ENCODE data around the gene ELOVL6. TPM values are rescaled to one million over a fixed set of nuclear protein-coding genes. Genes with fewer than 3 reads are reported as not detected.
"Not testable (repeated sequence)": the region's sequence is repeated elsewhere in the genome, so short reads cannot be mapped to it uniquely, and the experiment has no call there.

The ELOVL6 gene
- total RNA-seq, 8 experiments from 2014 or later: 10.3 to 60.3 (median 28.4) TPM

GRCh38 chr4:110193822-110194761 lies 4.3 kb downstream of the ELOVL6 start:
- H3K4me3 ChIP-seq: peak overlapping the region in 4 of 5 donors; percentile 14 to 20 (median 17)
- 0 to 100% (median 31%) methylated on average over 1 to 8 of the region's 8 CpGs; no CpG with 5 or more reads in 1 of the 10 experiments for WGBS, 10 experiments
- peaks cover 26 to 29% of the 10 kb centered on the region in 2 donors for H3K4me1 ChIP-seq (replicated peaks in 1 of 2)
- peak; percentile 50 to 77 (median 69) for ATAC-seq (replicated peaks in 6 of 8)
- peak overlapping the region; percentile 74 to 79 for H3K27ac ChIP-seq
- in situ Hi-C loops (cut with MboI; ENCODE audit: low pct_unique_long_range_greater_than_20kb in 2 of 9, low sequenced_read_pairs in 9 of 9, unreplicated experiment in 9 of 9): no loop called here

GRCh38 chr4:110193287-110193686 lies 5.1 kb downstream of the ELOVL6 start:
- Histone ChIP-seq H3K4me3 (peak overlapping the region in 4 of 5 donors; percentile 1 to 9 (median 4)), H3K27ac (peak overlapping the region; percentile 74 to 76), H3K4me1 (replicated peaks in 1 of 2) (peaks cover 26 to 29% of the 10 kb centered on the region in 2 donors)
- 24 to 100% (median 43%) methylated on average over 1 to 7 of the region's 7 CpGs; no CpG with 5 or more reads in 3 of the 10 experiments for WGBS, 10 experiments
- in situ Hi-C loops (cut with MboI; ENCODE audit: low pct_unique_long_range_greater_than_20kb in 2 of 9, low sequenced_read_pairs in 9 of 9, unreplicated experiment in 9 of 9); ATAC-seq (replicated peaks in 6 of 8): not testable (repeated sequence)

GRCh38 chr4:110190249-110190648 lies 8.2 kb downstream of the ELOVL6 start:
- in situ Hi-C loops (cut with MboI; ENCODE audit: low pct_unique_long_range_greater_than_20kb in 2 of 9, low sequenced_read_pairs in 9 of 9, unreplicated experiment in 9 of 9): no loop called here
- Histone ChIP-seq H3K4me1 (replicated peaks in 1 of 2) (peaks cover 23% of the 10 kb centered on the region in 2 donors), H3K4me3 (no peak overlapping the region), H3K27ac (no peak overlapping the region)
- WGBS, 10 experiments: 62 to 100% (median 100%) methylated on average over 1 to 5 of the region's 5 CpGs; no CpG with 5 or more reads in 1 of the 10 experiments
- ATAC-seq (replicated peaks in 6 of 8): no peak

- peaks cover 11 to 15% of the 10 kb centered on the region in 2 donors for H3K4me1 ChIP-seq (replicated peaks in 1 of 2)
- ATAC-seq (replicated peaks in 6 of 8): no peak
- no peak overlapping the region for H3K4me3 ChIP-seq
- in situ Hi-C loops (cut with MboI; ENCODE audit: low pct_unique_long_range_greater_than_20kb in 2 of 9, low sequenced_read_pairs in 9 of 9, unreplicated experiment in 9 of 9): no loop called here
- no peak overlapping the region for H3K27ac ChIP-seq
- WGBS, 10 experiments: 22 to 100% (median 67%) methylated on average over 1 of the region's 1 CpG; no CpG with 5 or more reads in 3 of the 10 experiments
Measured at GRCh38 chr4:110188113-110188512, 10.3 kb downstream of the ELOVL6 start.

- 0 to 90% (median 55%) methylated on average over 1 of the region's 1 CpG; no CpG with 5 or more reads in 4 of the 10 experiments for WGBS, 10 experiments
- Histone ChIP-seq H3K4me3 (no peak overlapping the region), H3K27ac (no peak overlapping the region), H3K4me1 (replicated peaks in 1 of 2) (peaks cover 5 to 11% of the 10 kb centered on the region in 2 donors)
- peak in 5 of 8 experiments; percentile 10 to 39 (median 19) for ATAC-seq (replicated peaks in 6 of 8)
- in situ Hi-C loops (cut with MboI; ENCODE audit: low pct_unique_long_range_greater_than_20kb in 2 of 9, low sequenced_read_pairs in 9 of 9, unreplicated experiment in 9 of 9): no loop called here
Measured at GRCh38 chr4:110184791-110185155, 13.6 kb downstream of the ELOVL6 start.

- 0 to 100% (median 49%) methylated on average over 1 to 4 of the region's 4 CpGs for WGBS, 10 experiments
- in situ Hi-C loops (cut with MboI; ENCODE audit: low pct_unique_long_range_greater_than_20kb in 2 of 9, low sequenced_read_pairs in 9 of 9, unreplicated experiment in 9 of 9): no loop called here
- peaks cover 5 to 11% of the 10 kb centered on the region in 2 donors for H3K4me1 ChIP-seq (replicated peaks in 1 of 2)
- H3K27ac ChIP-seq: no peak overlapping the region
- ATAC-seq (replicated peaks in 6 of 8): peak in 6 of 8 experiments; percentile 4 to 52 (median 22)
- H3K4me3 ChIP-seq: no peak overlapping the region
Measured at GRCh38 chr4:110184140-110184790, 14.2 kb downstream of the ELOVL6 start.

GRCh38 chr4:110183643-110184042 lies 14.8 kb downstream of the ELOVL6 start:
- 0 to 59% (median 36%) methylated on average over 1 to 5 of the region's 5 CpGs; no CpG with 5 or more reads in 1 of the 10 experiments for WGBS, 10 experiments
- H3K4me1 ChIP-seq (replicated peaks in 1 of 2): peaks cover 5 to 11% of the 10 kb centered on the region in 2 donors
- H3K4me3 ChIP-seq: no peak overlapping the region
- in situ Hi-C loops (cut with MboI; ENCODE audit: low pct_unique_long_range_greater_than_20kb in 2 of 9, low sequenced_read_pairs in 9 of 9, unreplicated experiment in 9 of 9): no loop called here
- peak in 7 of 8 experiments; percentile 34 to 89 (median 68) for ATAC-seq (replicated peaks in 6 of 8)
- no peak overlapping the region for H3K27ac ChIP-seq

GRCh38 chr4:110183058-110183457 lies 15.4 kb downstream of the ELOVL6 start:
- peaks cover 5 to 11% of the 10 kb centered on the region in 2 donors for H3K4me1 ChIP-seq (replicated peaks in 1 of 2)
- in situ Hi-C loops (cut with MboI; ENCODE audit: low pct_unique_long_range_greater_than_20kb in 2 of 9, low sequenced_read_pairs in 9 of 9, unreplicated experiment in 9 of 9): no loop called here
- ATAC-seq (replicated peaks in 6 of 8): no peak
- WGBS, 10 experiments: 83 to 100% (median 98%) methylated on average over 1 to 5 of the region's 5 CpGs
- no peak overlapping the region for H3K27ac ChIP-seq
- H3K4me3 ChIP-seq: no peak overlapping the region

GRCh38 chr4:110181890-110182289 lies 16.5 kb downstream of the ELOVL6 start:
- in situ Hi-C loops (cut with MboI; ENCODE audit: low pct_unique_long_range_greater_than_20kb in 2 of 9, low sequenced_read_pairs in 9 of 9, unreplicated experiment in 9 of 9): no loop called here
- WGBS, 10 experiments: 93 to 100% (median 96%) methylated on average over 1 to 3 of the region's 3 CpGs; no CpG with 5 or more reads in 2 of the 10 experiments
- Histone ChIP-seq H3K4me1 (replicated peaks in 1 of 2) (peaks cover 5 to 11% of the 10 kb centered on the region in 2 donors), H3K4me3 (no peak overlapping the region), H3K27ac (no peak overlapping the region)
- ATAC-seq (replicated peaks in 6 of 8): no peak

GRCh38 chr4:110175634-110176033 lies 22.8 kb downstream of the ELOVL6 start:
- H3K4me1 ChIP-seq (replicated peaks in 1 of 2): no peaks in the 10 kb centered on the region
- in situ Hi-C loops (cut with MboI; ENCODE audit: low pct_unique_long_range_greater_than_20kb in 2 of 9, low sequenced_read_pairs in 9 of 9, unreplicated experiment in 9 of 9): no loop called here
- no peak for ATAC-seq (replicated peaks in 6 of 8)
- no peak overlapping the region for H3K27ac ChIP-seq
- no peak overlapping the region for H3K4me3 ChIP-seq

- ATAC-seq (replicated peaks in 6 of 8): peak in 1 of 8 experiments; percentile 25
- no peaks in the 10 kb centered on the region for H3K4me1 ChIP-seq (replicated peaks in 1 of 2)
Measured at GRCh38 chr4:110172972-110173371, 25.4 kb downstream of the ELOVL6 start.

GRCh38 chr4:110171971-110172370 lies 26.4 kb downstream of the ELOVL6 start:
- 40 to 100% (median 87%) methylated on average over 1 of the region's 1 CpG; no CpG with 5 or more reads in 4 of the 10 experiments for WGBS, 10 experiments
- Histone ChIP-seq H3K27ac (no peak overlapping the region), H3K4me1 (replicated peaks in 1 of 2) (no peaks in the 10 kb centered on the region), H3K4me3 (no peak overlapping the region)
- no peak for ATAC-seq (replicated peaks in 6 of 8)
- in situ Hi-C loops (cut with MboI; ENCODE audit: low pct_unique_long_range_greater_than_20kb in 2 of 9, low sequenced_read_pairs in 9 of 9, unreplicated experiment in 9 of 9): no loop called here

More at GRCh38 chr4:110172972-110173371, 25.4 kb downstream of the ELOVL6 start:
- Histone ChIP-seq H3K4me3 (no peak overlapping the region), H3K27ac (no peak overlapping the region)
- WGBS, 10 experiments: 100% methylated on average over 1 of the region's 1 CpG; no CpG with 5 or more reads in 5 of the 10 experiments
- in situ Hi-C loops (cut with MboI; ENCODE audit: low pct_unique_long_range_greater_than_20kb in 2 of 9, low sequenced_read_pairs in 9 of 9, unreplicated experiment in 9 of 9): no loop called here

- Histone ChIP-seq H3K27ac (no peak overlapping the region), H3K4me3 (no peak overlapping the region), H3K4me1 (replicated peaks in 1 of 2) (peaks cover 6% of the 10 kb centered on the region in 2 donors)
- WGBS, 10 experiments: 100% methylated on average over 1 of the region's 3 CpGs; no CpG with 5 or more reads in 7 of the 10 experiments
- in situ Hi-C loops (cut with MboI; ENCODE audit: low pct_unique_long_range_greater_than_20kb in 2 of 9, low sequenced_read_pairs in 9 of 9, unreplicated experiment in 9 of 9): no loop called here
- no peak for ATAC-seq (replicated peaks in 6 of 8)
Measured at GRCh38 chr4:110170861-110171260, 27.6 kb downstream of the ELOVL6 start.

Measured in motor neuron (in vitro differentiated cells).